ENCODE results near the gene ARHGAP32.
A peak's percentile ranks its signal among the peaks of the same experiment; 100 is the strongest.

ARHGAP32 gene

DNA sequence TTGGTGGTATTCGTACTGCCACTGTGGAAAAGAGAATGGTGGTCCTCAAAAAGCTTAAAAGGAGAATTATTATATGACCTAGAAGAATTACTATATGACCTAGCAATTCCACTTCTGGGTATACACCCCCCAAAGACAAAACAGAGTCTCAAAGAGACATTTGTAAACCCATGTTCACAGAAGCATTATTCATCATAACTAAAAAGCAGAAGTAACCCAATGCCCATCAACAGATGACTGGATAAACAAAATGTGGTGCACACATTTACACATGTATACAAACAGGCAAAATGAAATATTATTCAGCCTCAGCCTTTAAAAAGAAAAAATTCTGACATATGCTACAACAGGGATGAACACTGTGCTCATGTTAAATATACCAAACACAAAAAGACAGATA, 89.4 kb downstream of the ARHGAP32 start:
- DNase-seq, result no peak

DNA sequence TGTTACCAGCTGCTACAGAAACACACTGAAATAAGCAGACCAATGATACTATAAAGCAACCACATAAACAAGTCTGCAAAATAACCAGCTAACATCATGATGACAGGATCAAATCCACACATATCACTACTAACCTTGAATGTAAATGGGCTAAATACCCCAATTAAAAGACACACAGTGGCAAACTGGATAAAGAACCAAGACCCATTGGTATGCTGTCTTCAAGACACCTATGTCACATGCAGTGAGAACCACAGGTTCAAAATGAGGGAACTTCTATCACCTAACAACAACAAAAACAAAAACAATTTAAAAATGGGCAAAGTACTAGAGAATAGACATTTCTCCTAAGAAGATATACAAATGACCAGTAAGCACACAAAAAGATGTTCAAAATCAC, 89.9 kb downstream of the ARHGAP32 start:
- no peak for DNase-seq

DNA sequence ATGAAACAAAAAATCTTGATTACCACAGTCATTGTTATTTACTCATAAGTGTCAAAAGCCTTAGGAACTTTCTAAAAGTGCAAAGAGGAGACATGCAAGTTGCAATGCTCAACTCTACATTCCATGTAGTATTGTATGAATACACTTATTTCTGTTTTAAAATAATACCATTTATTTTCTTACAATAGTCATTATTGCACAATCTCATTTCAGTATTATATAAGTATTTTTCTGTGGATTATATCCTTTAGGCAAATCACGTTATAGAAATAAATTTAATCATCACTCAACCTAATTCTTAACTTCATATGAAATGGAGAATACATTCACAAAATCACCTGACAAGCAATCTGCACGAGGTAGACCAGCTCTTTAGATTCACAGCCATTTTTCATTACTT, 98.8 kb downstream of the ARHGAP32 start:
- no peak for DNase-seq

DNA sequence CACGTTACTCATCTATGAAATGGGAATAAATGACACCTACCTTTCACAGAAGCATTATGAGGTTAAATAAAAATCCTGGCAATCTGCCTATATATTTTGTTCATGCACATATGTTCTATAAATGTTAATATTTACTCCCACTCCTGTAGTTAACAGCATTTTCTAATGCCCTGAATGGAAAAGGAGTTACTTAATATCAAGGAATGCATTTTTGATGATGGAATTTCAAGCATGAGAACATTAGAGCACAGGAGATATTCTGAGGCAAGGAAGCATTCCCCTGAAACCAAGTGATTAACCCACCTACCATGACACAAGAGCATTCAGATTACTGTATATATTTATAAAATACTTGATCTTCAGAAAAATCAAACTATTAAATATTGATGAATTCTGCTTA, 102.1 kb downstream of the ARHGAP32 start:
- no peak for DNase-seq

DNA sequence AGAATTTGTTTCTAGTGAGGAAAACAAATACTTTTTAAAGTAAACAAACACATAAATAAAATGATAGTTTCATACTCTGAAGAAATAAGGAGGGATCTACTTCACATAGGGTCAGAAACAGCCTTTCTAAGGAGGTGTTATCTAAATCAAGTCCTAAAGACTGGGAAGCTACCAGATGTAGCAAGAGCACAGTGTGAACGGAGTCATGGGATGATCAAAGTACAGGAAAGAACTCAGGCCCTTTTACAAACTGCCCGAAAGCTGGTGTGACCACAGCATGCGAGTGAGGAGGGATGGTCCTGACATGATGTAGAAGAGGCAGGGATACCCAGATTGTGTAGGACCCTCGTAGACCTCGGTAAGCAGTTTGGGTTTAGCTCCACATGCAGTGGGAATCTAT, 102.8 kb downstream of the ARHGAP32 start:
- DNase-seq, result no peak

DNA sequence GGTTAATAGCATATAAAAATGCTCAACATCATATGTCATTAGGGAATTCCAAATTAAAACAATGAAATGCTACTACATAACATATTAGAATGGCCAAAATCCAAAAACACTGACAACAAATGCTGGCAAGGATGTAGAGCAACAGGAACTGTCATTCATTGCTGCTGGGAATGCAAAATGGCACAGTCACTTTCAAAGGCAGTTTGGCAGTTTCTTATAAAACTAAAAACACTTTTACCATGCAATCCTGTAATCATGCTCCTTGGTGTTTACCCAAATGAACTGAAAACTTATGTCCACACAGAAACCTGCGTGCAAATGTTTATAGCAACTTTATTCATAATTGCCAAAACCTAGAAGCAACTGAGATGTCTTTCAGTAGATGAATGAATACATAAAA, 105.1 kb downstream of the ARHGAP32 start:
- DNase-seq, result no peak

DNA sequence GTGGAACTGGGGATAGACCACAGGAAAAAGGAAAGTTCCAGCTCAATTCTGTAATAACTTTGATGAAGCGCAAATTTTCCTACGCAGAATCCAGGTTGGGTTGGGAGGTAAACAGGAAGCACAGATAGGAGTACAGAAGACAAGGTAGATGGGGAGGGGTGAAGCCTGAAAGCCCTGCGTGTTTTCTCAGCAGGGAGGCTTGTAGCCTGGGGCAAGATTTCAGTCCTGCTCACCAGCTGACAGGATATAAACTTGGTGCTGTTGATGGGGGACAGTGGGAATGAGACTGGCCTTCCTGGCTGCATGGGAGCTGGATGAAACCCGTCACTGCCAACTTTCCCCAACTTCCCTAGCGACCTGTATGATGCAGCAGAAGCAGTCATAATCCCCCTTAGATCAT, 114.9 kb downstream of the ARHGAP32 start:
- DNase-seq, result no peak

DNA sequence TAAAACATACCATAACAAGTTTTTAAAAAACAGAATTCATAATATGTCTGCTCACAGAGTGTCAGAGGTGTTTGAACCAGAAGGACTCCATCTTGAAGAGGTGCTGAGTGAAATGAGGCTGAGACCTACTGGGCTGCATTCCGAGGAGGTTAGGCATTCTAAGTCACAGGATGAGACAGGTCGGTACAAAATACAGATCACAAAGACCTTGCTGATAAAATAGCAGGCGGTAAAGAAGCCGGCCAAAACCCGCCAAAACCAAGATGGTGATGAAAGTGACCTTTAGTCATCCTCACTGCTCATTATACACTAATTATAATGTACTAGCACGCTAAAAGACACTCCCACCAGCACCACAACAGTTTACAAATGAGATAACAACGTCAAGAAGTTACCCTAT, 116.4 kb downstream of the ARHGAP32 start:
- no peak for DNase-seq

DNA sequence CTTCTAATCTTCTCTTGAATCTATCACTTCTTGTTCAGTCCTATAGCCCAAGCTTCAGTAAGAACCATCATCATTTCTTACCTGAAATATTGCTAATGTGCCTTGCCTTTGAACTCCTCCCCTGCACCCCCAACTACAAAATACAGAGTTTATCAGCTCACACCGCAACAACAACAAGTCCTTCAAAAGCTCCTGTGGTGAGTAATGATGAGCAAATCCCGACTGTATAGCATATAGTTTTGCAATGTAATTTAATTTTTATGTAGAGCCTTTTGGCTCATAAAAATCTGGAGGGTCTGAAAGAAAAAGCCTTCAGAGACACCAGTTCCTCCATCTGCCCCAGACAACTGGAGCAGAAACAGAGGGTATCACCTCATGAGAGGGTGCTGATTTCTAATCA, 124.7 kb downstream of the ARHGAP32 start:
- DNase-seq, result no peak

DNA sequence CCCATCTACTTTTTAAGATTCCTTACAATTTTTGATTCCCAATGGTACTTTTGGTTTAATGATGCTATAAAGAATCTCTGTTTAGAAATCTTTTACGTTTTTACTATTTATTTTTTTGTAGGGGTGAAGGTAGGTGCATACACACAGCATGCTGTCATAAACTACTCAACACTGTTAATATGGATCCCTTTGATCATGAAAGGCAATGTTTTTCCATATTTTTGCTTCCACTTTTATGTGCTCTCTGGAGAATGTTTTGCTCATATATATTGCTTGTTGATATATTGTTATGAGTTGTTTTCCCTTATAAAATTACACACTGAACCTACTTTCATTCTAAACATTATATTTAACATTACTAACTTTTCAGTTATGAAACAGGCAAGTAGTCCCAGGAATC, 125.9 kb downstream of the ARHGAP32 start:
- DNase-seq, result no peak

DNA sequence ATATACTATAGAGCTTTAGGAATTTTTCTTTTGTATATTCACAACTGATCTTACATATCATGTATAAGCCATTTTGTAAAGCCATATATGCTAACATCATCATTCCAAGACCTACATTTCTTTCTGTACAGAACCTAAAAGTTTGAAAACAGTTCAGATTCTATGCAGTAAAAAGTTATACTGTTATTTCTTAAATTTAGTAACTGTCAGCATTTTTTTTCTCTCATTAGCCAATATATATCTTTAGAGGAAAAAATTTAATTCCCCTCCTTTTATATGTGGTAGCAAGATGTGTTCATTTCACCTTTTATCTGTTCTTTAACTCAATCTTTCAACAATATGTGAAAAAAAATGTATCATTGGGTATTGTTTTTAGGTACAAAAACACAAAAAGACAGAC, 129.0 kb downstream of the ARHGAP32 start:
- DNase-seq, result no peak

DNA sequence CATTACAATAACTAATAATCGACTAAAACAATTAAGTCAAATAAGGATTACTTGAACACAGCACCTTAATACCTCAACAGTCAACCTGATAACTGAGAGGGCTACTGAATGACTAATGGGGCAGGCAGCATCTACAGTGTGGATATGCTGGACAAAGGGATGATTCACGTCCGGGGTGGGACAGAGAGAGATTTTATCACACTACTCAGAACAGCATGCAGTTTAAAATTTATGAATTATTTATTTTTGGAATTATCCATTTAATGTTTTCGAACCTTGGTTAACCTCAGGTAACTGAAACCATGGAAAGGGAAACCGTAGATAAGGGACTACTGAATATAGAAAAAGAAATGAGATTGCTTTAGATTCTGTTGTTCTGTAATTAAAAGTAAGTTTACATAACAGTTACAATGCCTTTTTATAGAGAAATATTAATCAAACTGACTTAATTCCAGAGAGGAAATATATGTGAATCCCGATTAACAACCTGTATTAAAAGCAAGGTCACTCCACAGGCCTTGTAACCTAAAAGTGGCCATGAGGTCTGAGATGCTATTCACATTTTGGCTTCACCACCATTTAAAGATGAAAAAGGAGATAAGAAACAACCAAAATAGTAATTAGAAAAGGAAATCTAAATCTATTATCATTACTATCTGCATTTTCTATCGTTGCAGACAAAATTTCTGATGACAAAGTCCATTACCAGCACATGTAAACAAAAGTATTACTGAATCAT, 130.5 kb downstream of the ARHGAP32 start:
- DNase-seq, result no peak

DNA sequence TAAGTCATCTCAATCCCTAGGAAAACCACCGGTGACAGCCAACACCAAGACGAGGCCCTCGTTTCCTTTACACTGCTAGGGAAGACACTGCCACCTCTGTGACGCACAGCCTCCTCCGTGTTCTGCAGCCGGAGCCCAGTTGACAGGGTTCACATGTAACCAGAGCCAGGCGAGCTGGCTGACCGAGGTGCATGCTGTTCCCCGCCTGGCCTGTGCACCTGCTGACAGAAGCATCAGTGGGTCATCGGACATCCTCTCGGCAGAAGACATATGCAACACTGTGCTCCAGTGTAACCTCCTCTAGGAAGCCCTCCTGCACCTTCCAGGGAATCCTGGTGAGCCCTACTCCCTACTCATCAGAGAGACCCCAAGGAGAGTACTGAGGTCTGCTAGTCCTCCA, 135.2 kb downstream of the ARHGAP32 start:
- no peak for DNase-seq

DNA sequence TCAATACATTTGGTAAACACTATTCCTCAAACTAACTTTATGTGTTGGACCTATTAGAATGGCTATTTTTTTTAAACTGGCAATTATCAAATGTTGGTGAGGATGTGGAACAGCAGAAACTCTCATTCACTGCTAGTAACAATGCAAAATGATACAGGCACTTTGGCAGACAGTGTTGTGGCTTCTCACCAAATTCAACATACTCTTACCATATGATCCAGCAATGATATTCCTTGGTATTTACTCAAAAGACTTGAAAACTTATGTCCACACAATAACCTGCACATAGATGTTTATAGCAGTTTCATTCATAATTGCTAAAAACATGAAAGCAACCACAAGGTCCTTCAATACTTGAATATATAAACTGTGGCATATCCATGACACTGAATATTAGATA, 136.9 kb downstream of the ARHGAP32 start:
- no peak for DNase-seq

DNA sequence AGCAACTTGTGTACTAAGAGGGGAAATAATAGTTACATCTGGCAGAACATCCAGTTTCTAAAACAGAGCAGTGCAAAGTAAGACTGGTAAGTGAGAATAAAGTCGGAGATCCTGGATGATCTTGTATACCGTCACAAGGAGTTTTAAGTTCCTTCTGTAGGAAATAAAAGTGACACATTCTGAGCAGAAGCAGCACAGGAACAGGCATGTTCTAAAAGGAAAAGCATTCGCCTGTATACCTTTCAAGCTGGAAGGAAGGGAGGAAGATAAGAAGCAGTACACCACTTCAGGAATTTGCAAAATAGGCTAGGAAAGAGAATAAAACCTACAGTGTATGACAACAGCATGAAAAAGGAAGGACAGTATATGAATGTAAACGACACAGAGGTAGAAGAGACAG, 143.2 kb downstream of the ARHGAP32 start:
- no peak for DNase-seq

DNA sequence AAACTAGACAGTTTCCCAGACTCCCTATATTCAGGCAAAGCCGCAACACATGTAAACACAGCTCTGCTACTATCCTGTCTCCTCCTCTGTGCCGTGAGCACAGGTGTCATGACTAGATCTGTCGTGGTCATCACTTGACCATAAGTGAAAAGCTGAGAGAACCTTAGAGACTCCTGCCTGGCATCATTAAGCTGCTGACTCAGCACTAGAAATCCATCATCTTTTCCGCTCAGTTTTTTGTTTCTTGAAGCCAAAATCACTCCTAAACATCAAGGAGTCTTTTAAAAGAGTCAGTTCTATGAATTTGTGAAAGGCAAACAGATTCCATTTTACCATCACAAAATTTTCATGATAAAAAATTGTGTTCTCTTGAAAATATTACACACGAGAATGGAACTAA, 147.0 kb downstream of the ARHGAP32 start:
- no peak for DNase-seq

DNA sequence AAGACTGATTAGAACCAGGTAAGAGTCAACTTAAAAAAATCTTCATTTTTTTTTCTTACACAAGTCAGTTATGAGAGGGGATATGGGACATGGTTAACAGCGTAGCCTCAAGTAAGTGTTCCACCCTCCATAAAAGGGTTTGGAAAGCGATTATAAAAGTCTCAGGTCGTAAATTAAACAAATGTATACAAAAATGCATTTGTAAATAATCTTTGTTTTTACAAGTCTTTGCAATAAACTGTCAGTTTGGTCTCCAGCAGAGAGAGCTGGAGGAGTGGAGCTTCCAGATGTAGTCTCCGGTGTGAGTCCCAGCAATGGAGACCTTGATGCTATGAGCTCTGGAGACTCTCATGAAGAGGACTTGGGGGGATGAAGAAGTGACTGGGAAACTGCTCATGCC, 149.6 kb downstream of the ARHGAP32 start:
- no peak for DNase-seq

DNA sequence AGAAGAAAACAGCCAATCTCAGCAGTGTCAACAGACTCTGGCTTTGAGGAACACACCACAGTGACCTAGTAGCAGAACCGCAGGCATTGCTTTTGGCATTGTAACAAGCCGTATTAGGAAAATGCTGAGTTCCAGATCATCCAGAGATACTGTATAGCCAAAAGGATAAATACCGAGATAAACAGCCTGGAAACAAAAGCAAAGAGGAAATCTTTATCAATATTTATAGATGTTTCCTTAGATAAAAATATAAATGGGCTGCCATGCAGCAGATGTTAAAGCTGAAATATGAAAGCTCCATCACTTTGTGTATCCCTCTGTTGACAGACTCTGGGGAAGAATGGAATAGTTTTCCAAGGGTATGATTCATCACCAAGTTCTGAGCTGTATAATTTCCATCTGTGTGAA, 150.5 kb downstream of the ARHGAP32 start:
- no peak for DNase-seq

DNA sequence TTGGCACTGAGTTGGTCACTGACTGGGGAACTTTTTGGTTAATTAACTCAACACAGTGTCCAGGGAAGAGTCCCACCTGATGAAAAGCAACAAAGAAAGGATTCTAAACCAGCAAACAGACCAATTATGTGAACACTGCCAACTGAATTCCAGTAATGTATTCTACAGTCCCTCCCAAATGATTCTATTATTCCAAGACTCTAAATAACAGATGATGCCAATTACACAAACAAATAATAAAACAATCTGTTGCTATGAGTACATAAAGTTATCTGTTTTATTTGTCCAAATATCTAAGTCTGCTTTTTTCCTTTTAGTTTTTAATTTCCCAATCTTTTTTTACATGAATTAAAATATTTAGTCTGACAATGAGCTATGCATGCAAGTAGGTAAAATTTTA, 151.2 kb downstream of the ARHGAP32 start:
- no peak for DNase-seq

DNA sequence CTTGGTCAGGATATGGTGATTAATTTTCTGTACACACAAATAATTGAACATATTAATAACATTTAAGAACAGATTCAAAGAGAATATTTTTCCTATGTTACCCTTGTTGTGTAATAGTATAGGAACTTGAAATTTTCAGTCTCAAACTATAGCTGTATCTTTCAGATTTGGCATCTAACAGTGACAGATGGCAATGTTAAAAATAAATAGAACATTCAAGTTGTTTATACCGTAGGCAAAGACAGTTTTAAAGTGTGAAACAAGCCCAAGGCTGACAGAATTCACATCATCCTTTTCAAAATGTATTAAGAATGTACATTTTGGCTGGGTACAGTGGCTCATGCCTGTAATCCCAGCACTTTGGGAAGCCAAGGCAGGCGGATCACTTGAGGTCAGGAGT, 156.9 kb downstream of the ARHGAP32 start:
- no peak for DNase-seq

DNA sequence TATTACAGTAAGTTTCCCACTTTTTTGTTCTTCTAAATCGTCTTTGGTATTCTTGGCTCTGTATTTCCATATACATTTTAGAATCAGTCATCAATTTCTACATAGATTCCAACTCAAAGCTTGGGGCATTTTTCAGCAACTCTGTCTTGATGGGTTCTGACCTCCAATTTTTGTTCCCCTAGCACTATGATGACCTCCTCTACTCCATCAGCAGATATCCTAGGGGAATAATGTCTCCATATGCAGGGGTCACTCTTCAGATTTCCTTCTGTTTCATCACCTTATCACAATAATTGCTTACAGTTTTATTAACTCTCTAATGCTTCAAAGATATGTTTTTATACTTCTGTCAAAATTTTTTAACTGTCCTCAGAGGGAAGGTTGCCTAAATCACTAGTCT, 158.1 kb downstream of the ARHGAP32 start:
- DNase-seq, result no peak

DNA sequence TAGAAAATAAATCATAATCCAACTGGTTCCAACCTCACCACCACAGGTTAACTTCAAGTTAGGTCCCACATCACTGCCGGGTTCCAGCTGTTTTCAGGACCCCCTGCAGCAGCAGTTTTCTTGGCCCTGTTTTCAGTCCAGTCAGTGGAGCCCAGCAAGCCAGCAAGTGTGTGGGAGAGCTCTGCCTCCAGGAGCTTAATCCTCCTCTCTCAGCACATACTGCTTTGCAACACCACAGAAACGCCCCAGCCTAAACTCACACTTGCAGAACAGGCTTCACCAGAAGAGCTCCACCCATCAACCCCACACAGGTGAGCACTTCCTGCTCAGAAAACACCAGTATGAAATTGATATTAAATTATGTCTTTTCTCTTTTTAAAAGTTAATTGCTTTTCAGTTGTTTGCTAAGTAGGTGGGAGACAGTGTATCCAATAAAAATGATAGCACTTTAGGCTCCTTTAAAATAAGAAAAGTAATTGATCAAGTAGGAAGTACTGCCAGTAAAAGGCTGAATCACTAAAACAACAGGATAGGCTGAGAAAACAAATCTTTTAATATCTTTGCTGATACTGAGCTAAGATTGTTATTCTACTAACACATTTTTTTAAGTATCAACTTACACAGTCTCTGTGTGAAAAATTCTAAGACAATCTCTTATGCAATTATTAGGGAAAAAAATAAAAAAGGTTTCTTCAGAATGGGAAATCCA, 168.0 kb downstream of the ARHGAP32 start:
- peak in 2 of 6 experiments; percentile 12 to 14 for DNase-seq

DNA sequence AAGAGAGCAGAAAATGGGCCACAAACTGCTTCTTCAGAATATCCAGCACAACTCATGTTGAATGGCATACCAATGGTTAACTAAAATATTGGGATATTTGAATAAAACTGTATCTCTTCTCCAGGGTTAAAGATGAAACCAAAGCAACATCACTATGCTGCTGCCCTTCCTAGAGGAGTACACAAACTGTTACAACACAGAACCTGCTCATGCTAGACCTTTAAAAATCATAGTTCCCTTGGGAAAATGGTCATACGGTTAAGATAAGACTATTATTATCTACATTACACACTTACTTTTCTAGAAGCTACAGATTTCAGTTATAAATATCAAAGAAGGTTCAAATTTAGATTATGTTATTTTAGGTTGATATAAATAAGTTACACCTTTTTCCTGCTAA, 170.8 kb downstream of the ARHGAP32 start:
- no peak for DNase-seq

DNA sequence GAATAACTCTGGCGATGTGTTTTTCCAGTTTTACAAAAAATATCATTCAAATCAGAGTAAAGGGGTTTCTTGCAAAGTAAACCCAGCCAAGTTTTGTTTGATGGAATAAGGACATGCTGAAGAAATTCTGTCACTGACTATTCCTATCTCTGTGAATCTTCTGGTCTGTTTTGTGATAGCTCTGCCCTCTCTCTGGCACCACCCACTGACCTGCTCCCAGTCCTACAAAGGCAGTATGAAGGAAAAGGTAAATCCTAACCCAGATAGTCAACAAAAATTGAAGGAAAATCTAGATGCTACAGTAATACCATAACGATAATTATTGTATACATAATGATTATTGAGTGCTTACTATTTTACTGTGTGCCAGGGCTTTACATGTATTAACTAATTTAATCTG, 173.1 kb downstream of the ARHGAP32 start:
- DNase-seq, result no peak

DNA sequence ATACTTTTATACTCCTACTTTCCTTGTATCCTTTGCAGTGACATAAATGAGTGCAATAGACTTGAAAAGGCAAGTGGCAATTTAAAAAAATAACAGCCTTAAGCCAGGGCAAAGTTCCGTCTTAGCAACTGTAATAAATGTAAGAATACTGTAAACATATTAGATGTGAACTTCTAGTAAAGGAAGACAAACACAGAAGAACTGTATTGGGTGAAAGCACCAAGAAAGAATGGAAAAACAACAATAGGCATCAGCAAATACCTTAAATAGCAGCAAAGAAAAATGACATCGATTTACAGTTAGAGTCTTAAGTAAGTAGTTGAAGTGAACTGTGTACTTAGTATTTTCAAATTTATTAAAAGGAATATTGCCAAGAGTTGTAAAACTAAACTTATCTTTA, 174.0 kb downstream of the ARHGAP32 start:
- DNase-seq, result no peak

All from stimulated activated naive CD4-positive, alpha-beta T cell (primary cell).